ENCODE results near the gene LDLRAD4. TPM values are rescaled to one million over a fixed set of nuclear protein-coding genes. Genes with fewer than 3 reads are reported as not detected.
"Not testable (repeated sequence)": the region's sequence is repeated elsewhere in the genome, so short reads cannot be mapped to it uniquely, and the experiment has no call there.

LDLRAD4 gene
- polyA plus RNA-seq, 4 donors: 10.4 to 20.6 (median 11.6) TPM

- no peak for DNase-seq (ENCODE audit: low read depth in 4 of 4, low spot score in 3 of 4)
Measured at GRCh38 chr18:13473751-13474150, 255.2 kb downstream of the LDLRAD4 start.

GRCh38 chr18:13474336-13474735, 255.8 kb downstream of the LDLRAD4 start:
- DNase-seq (ENCODE audit: low read depth in 4 of 4, low spot score in 3 of 4): no peak

- DNase-seq (ENCODE audit: low read depth in 4 of 4, low spot score in 3 of 4): no peak
Measured at GRCh38 chr18:13474907-13475545, 256.5 kb downstream of the LDLRAD4 start.

- not testable (repeated sequence) for DNase-seq (ENCODE audit: low read depth in 4 of 4, low spot score in 3 of 4)
Measured at GRCh38 chr18:13476312-13476711, 257.8 kb downstream of the LDLRAD4 start.

- no peak for DNase-seq (ENCODE audit: low read depth in 4 of 4, low spot score in 3 of 4)
Measured at GRCh38 chr18:13477147-13477683, 258.7 kb downstream of the LDLRAD4 start.

GRCh38 chr18:13480571-13481255, 262.2 kb downstream of the LDLRAD4 start:
- no peak for DNase-seq (ENCODE audit: low read depth in 4 of 4, low spot score in 3 of 4)

GRCh38 chr18:13481331-13481730, 262.8 kb downstream of the LDLRAD4 start:
- DNase-seq (ENCODE audit: low read depth in 4 of 4, low spot score in 3 of 4): no peak

- DNase-seq (ENCODE audit: low read depth in 4 of 4, low spot score in 3 of 4): no peak
Measured at GRCh38 chr18:13481820-13482617, 263.5 kb downstream of the LDLRAD4 start.

GRCh38 chr18:13482618-13482945, 264.0 kb downstream of the LDLRAD4 start:
- no peak for DNase-seq (ENCODE audit: low read depth in 4 of 4, low spot score in 3 of 4)

GRCh38 chr18:13483316-13484270, 265.0 kb downstream of the LDLRAD4 start:
- DNase-seq (ENCODE audit: low read depth in 4 of 4, low spot score in 3 of 4): no peak

- no peak for DNase-seq (ENCODE audit: low read depth in 4 of 4, low spot score in 3 of 4)
Measured at GRCh38 chr18:13485182-13485581, 266.6 kb downstream of the LDLRAD4 start.

GRCh38 chr18:13485604-13486003, 267.0 kb downstream of the LDLRAD4 start:
- DNase-seq (ENCODE audit: low read depth in 4 of 4, low spot score in 3 of 4): no peak

- no peak for DNase-seq (ENCODE audit: low read depth in 4 of 4, low spot score in 3 of 4)
Measured at GRCh38 chr18:13486284-13486683, 267.7 kb downstream of the LDLRAD4 start.

- DNase-seq (ENCODE audit: low read depth in 4 of 4, low spot score in 3 of 4): no peak
Measured at GRCh38 chr18:13486686-13487085, 268.1 kb downstream of the LDLRAD4 start.

- no peak for DNase-seq (ENCODE audit: low read depth in 4 of 4, low spot score in 3 of 4)
Measured at GRCh38 chr18:13487237-13487636, 268.7 kb downstream of the LDLRAD4 start.

GRCh38 chr18:13488281-13488929, 269.8 kb downstream of the LDLRAD4 start:
- no peak for DNase-seq (ENCODE audit: low read depth in 4 of 4, low spot score in 3 of 4)

- not testable (repeated sequence) for DNase-seq (ENCODE audit: low read depth in 4 of 4, low spot score in 3 of 4)
Measured at GRCh38 chr18:13489303-13489702, 270.7 kb downstream of the LDLRAD4 start.

GRCh38 chr18:13491138-13491537, 272.6 kb downstream of the LDLRAD4 start:
- DNase-seq (ENCODE audit: low read depth in 4 of 4, low spot score in 3 of 4): no peak

GRCh38 chr18:13492314-13492713, 273.8 kb downstream of the LDLRAD4 start:
- no peak for DNase-seq (ENCODE audit: low read depth in 4 of 4, low spot score in 3 of 4)

GRCh38 chr18:13493079-13493478, 274.5 kb downstream of the LDLRAD4 start:
- no peak for DNase-seq (ENCODE audit: low read depth in 4 of 4, low spot score in 3 of 4)

All from left renal pelvis (tissue), 4 donors.